Trophoblast cell (in vitro differentiated cells and primary cell): ENCODE measurements around the gene BSPRY.

Source experiments
- DNase-seq, 2 donors: peaks; one replicate each; pipeline ENCODE4 v3.0.0-alpha.2; 2016
- H2AFZ ChIP-seq: 2 replicates; pipeline ENCODE4 v1.6.1; 2013; ENCODE audit warnings: low read length, moderate library complexity, mild to moderate bottlenecking; ENCODE audit not compliant: insufficient read depth, poor library complexity
- H2AK5ac ChIP-seq: 2 replicates; pipeline ENCODE4 v1.6.1; 2013; ENCODE audit warnings: mild to moderate bottlenecking, low read length
- H2BK120ac ChIP-seq: 2 replicates; pipeline ENCODE4 v1.6.1; 2013; ENCODE audit warnings: low read length, mild to moderate bottlenecking, moderate library complexity; ENCODE audit not compliant: insufficient read depth, poor library complexity
- H2BK12ac ChIP-seq: 2 replicates; pipeline ENCODE4 v1.6.1; 2013; ENCODE audit warnings: mild to moderate bottlenecking, low read length, moderate library complexity
- H2BK5ac ChIP-seq: 2 replicates; pipeline ENCODE4 v1.6.1; 2013; ENCODE audit warnings: low read length, low read depth, moderate library complexity, mild to moderate bottlenecking; ENCODE audit not compliant: poor library complexity
- H3K14ac ChIP-seq: 2 replicates; pipeline ENCODE4 v1.6.1; 2013; ENCODE audit warnings: mild to moderate bottlenecking, low read length
- H3K18ac ChIP-seq: 2 replicates; pipeline ENCODE4 v1.6.1; 2013; ENCODE audit warnings: mild to moderate bottlenecking, low read length
- H3K23ac ChIP-seq: 2 replicates; pipeline ENCODE4 v1.6.1; 2013; ENCODE audit warnings: low read length
- H3K27ac ChIP-seq: 2 replicates; pipeline ENCODE4 v1.5.1; 2013; ENCODE audit warnings: low read depth, mild to moderate bottlenecking, inconsistent platforms, low read length, moderate library complexity
- H3K27me3 ChIP-seq: 2 replicates; pipeline ENCODE4 v1.6.1; 2013; ENCODE audit warnings: inconsistent platforms, mild to moderate bottlenecking, low read length, moderate library complexity; ENCODE audit not compliant: insufficient read depth
- H3K36me3 ChIP-seq, 2 experiments: 1 replicate in 1 of 2; 2 replicates in 1 of 2; pipeline ENCODE4 v1.6.1; 2013; ENCODE audit warnings: low read length in 2 of 2, mild to moderate bottlenecking in 2 of 2, moderate library complexity in 1 of 2; ENCODE audit not compliant: insufficient read depth in 2 of 2, control insufficient read depth in 1 of 2
- H3K4ac ChIP-seq: 2 replicates; pipeline ENCODE4 v1.6.1; 2013; ENCODE audit warnings: low read depth, mild to moderate bottlenecking, low read length, moderate library complexity
- H3K4me1 ChIP-seq, 2 experiments: 1 replicate in 1 of 2; 2 replicates in 1 of 2; pipeline ENCODE4 v1.6.1; 2013; ENCODE audit warnings: low read length in 2 of 2, mild to moderate bottlenecking in 2 of 2, moderate library complexity in 1 of 2; ENCODE audit not compliant: insufficient read depth in 2 of 2, control insufficient read depth in 1 of 2
- H3K4me2 ChIP-seq: 2 replicates; pipeline ENCODE4 v1.6.1; 2013; ENCODE audit warnings: inconsistent platforms, mild to moderate bottlenecking, low read length, moderate library complexity
- H3K4me3 ChIP-seq: 2 replicates; pipeline ENCODE4 v1.5.1; 2013; ENCODE audit warnings: mild to moderate bottlenecking, low read depth, low read length, inconsistent platforms
- H3K79me1 ChIP-seq: one replicate; pipeline ENCODE4 v1.6.1; 2013; ENCODE audit warnings: low read length
- H3K79me2 ChIP-seq: 2 replicates; pipeline ENCODE4 v1.6.1; 2013; ENCODE audit warnings: low read length, mild to moderate bottlenecking; ENCODE audit not compliant: control insufficient read depth, insufficient read depth, poor library complexity
- H3K9ac ChIP-seq: 2 replicates; pipeline ENCODE4 v1.6.1; 2013; ENCODE audit warnings: mild to moderate bottlenecking, low read length
- H3K9me3 ChIP-seq: 2 replicates; pipeline ENCODE4 v1.6.1; 2013; ENCODE audit warnings: low read depth, mild to moderate bottlenecking, control low read depth, inconsistent platforms, low read length; ENCODE audit not compliant: insufficient read depth
- H4K12ac ChIP-seq: 2 replicates; pipeline ENCODE4 v1.6.1; 2013; ENCODE audit warnings: low read depth, mild to moderate bottlenecking, low read length, moderate library complexity
- H4K8ac ChIP-seq: 2 replicates; pipeline ENCODE4 v1.6.1; 2013; ENCODE audit warnings: low read depth, mild to moderate bottlenecking, low read length, moderate library complexity
- H4K91ac ChIP-seq: one replicate; pipeline ENCODE4 v1.6.1; 2013; ENCODE audit warnings: low read depth, mild to moderate bottlenecking, low read length, moderate library complexity
- WGBS: extraction: QIAGEN DNeasy Blood & Tissue Kit; methylation state at CpG from one replicate; pipeline ENCODE4 v1.1.7; 2013; ENCODE audit warnings: missing lambda C conversion rate; ENCODE audit not compliant: insufficient read length, insufficient coverage; ENCODE audit errors: extremely low coverage; 5-methylcytosine and 5-hydroxymethylcytosine counted together

The BSPRY gene

GRCh38 chr9:113395000-113395861, 45.9 kb downstream of the BSPRY start:
- H4K91ac ChIP-seq, result no peak overlapping the region
- H3K27me3 ChIP-seq, result no peaks in the 10 kb centered on the region
- no peak overlapping the region for H2BK5ac ChIP-seq
- peaks cover 4% of the 10 kb centered on the region for H3K79me1 ChIP-seq
- H3K79me2 ChIP-seq, result no peaks in the 10 kb centered on the region
- peaks cover 20 to 26% of the 10 kb centered on the region in 2 experiments for H3K36me3 ChIP-seq
- H2AFZ ChIP-seq, result no peak overlapping the region
- H3K9me3 ChIP-seq, result no peaks in the 10 kb centered on the region
- no peak overlapping the region for H3K27ac ChIP-seq
- no peak overlapping the region for H3K4ac ChIP-seq
- H3K14ac ChIP-seq, result no peak overlapping the region
- no peak overlapping the region for H2AK5ac ChIP-seq
- H2BK120ac ChIP-seq, result no peak overlapping the region
- H3K9ac ChIP-seq, result no peak overlapping the region
- no peak overlapping the region for H4K8ac ChIP-seq
- no peak overlapping the region for H2BK12ac ChIP-seq
- H4K12ac ChIP-seq, result no peak overlapping the region
- WGBS, result no CpG with 5 or more reads among the region's 9 CpGs
- H3K4me3 ChIP-seq, result no peak overlapping the region
- H3K4me2 ChIP-seq, result no peak overlapping the region
- no peak overlapping the region for H3K18ac ChIP-seq
- H3K4me1 ChIP-seq, result peaks cover 15 to 24% of the 10 kb centered on the region in 2 experiments
- no peak overlapping the region for H3K23ac ChIP-seq
- no peak for DNase-seq

- Histone ChIP-seq H3K4me1 (peaks cover 15 to 26% of the 10 kb centered on the region in 2 experiments), H3K9ac (no peak overlapping the region), H3K27me3 (no peaks in the 10 kb centered on the region), H3K23ac (no peak overlapping the region), H2AK5ac (peak overlapping the region; percentile 69), H3K27ac (no peak overlapping the region), H3K36me3 (peaks cover 2 to 6% of the 10 kb centered on the region in 2 experiments), H3K4me3 (no peak overlapping the region), H2BK5ac (no peak overlapping the region), H3K4ac (peak overlapping the region; percentile 37), H3K79me2 (peaks cover 3% of the 10 kb centered on the region), H2BK120ac (peak overlapping the region; percentile 30), H3K18ac (peak overlapping the region; percentile 60), H3K9me3 (no peaks in the 10 kb centered on the region), H3K79me1 (peaks cover 7% of the 10 kb centered on the region), H4K12ac (no peak overlapping the region), H3K4me2 (no peak overlapping the region), H2BK12ac (peak overlapping the region; percentile 54), H4K8ac (no peak overlapping the region), H3K14ac (peak overlapping the region; percentile 37), H2AFZ (no peak overlapping the region), H4K91ac (peak overlapping the region; percentile 55)
- WGBS, result no CpG with 5 or more reads among the region's 3 CpGs
- no peak for DNase-seq
Observed at GRCh38 chr9:113397203-113397631, 47.9 kb downstream of the BSPRY start.

GRCh38 chr9:113398796-113399195, 49.5 kb downstream of the BSPRY start:
- no peak overlapping the region for H3K9ac ChIP-seq
- no peak overlapping the region for H3K4ac ChIP-seq
- no peak overlapping the region for H3K23ac ChIP-seq
- H3K4me2 ChIP-seq, result peak overlapping the region; percentile 29
- H3K4me3 ChIP-seq, result no peak overlapping the region
- no peak overlapping the region for H3K14ac ChIP-seq
- no peak overlapping the region for H2BK12ac ChIP-seq
- no peaks in the 10 kb centered on the region for H3K9me3 ChIP-seq
- H3K4me1 ChIP-seq, result peaks cover 15 to 26% of the 10 kb centered on the region in 2 experiments
- no peak overlapping the region for H4K8ac ChIP-seq
- no peak overlapping the region for H2BK120ac ChIP-seq
- H3K36me3 ChIP-seq, result no peaks in the 10 kb centered on the region
- no peak overlapping the region for H2BK5ac ChIP-seq
- H2AFZ ChIP-seq, result no peak overlapping the region
- H3K27me3 ChIP-seq, result no peaks in the 10 kb centered on the region
- H4K12ac ChIP-seq, result no peak overlapping the region
- peaks cover 7% of the 10 kb centered on the region for H3K79me1 ChIP-seq
- no peak overlapping the region for H3K18ac ChIP-seq
- no peak overlapping the region for H2AK5ac ChIP-seq
- H3K27ac ChIP-seq, result peak overlapping the region; percentile 70
- no peak overlapping the region for H4K91ac ChIP-seq
- H3K79me2 ChIP-seq, result peaks cover 3% of the 10 kb centered on the region
- WGBS, result no CpG with 5 or more reads among the region's 5 CpGs
- no peak for DNase-seq

- Histone ChIP-seq H2BK120ac (peak overlapping the region; percentile 71), H3K23ac (no peak overlapping the region)
Observed at GRCh38 chr9:113399646-113400200, 50.4 kb downstream of the BSPRY start.

More at GRCh38 chr9:113399646-113400200, 50.4 kb downstream of the BSPRY start:
- H4K91ac ChIP-seq, result peak overlapping the region; percentile 42
- H2AK5ac ChIP-seq, result peak overlapping the region; percentile 59
- no peak overlapping the region for H4K12ac ChIP-seq
- H3K36me3 ChIP-seq, result no peaks in the 10 kb centered on the region
- peak overlapping the region; percentile 91 for H3K4me2 ChIP-seq
- WGBS, result no CpG with 5 or more reads among the region's 3 CpGs
- no peak overlapping the region for H3K14ac ChIP-seq
- peak; percentile 37 to 40 for DNase-seq
- H2BK5ac ChIP-seq, result peak overlapping the region; percentile 69
- H3K79me1 ChIP-seq, result peaks cover 7% of the 10 kb centered on the region
- no peak overlapping the region for H3K9ac ChIP-seq
- H3K9me3 ChIP-seq, result no peaks in the 10 kb centered on the region
- peak overlapping the region; percentile 74 for H4K8ac ChIP-seq
- peak overlapping the region; percentile 55 for H3K4ac ChIP-seq
- H3K27me3 ChIP-seq, result no peaks in the 10 kb centered on the region
- H2AFZ ChIP-seq, result no peak overlapping the region
- H3K18ac ChIP-seq, result peak overlapping the region; percentile 25
- peaks cover 15 to 26% of the 10 kb centered on the region in 2 experiments for H3K4me1 ChIP-seq
- peak overlapping the region; percentile 70 for H3K27ac ChIP-seq
- H3K4me3 ChIP-seq, result no peak overlapping the region
- peaks cover 3% of the 10 kb centered on the region for H3K79me2 ChIP-seq
- H2BK12ac ChIP-seq, result peak overlapping the region; percentile 68
